Neuronal stem cell (in vitro differentiated cells): Measurements from ENCODE around the gene HLA-DQB2.
A peak's percentile ranks its signal among the peaks of the same experiment; 100 is the strongest.

Experiments
- DNase-seq: peaks from one replicate; pipeline ENCODE4 v3.0.0-alpha.2; 2013; ENCODE audit warnings: low spot score
- H2AFZ ChIP-seq: one replicate; pipeline ENCODE4 v1.6.1; 2013; ENCODE audit warnings: mild to moderate bottlenecking, low read length, inconsistent platforms
- H2AK5ac ChIP-seq: 2 replicates; pipeline ENCODE4 v1.6.1; 2013; ENCODE audit warnings: low read depth, mild to moderate bottlenecking, inconsistent platforms, low read length, moderate library complexity, mixed read lengths
- H2BK120ac ChIP-seq: 2 replicates; pipeline ENCODE4 v1.6.1; 2013; ENCODE audit warnings: low read depth, mild to moderate bottlenecking, inconsistent platforms, low read length, moderate library complexity, mixed read lengths
- H2BK12ac ChIP-seq: one replicate; pipeline ENCODE4 v1.6.1; 2013; ENCODE audit warnings: low read length, inconsistent platforms
- H2BK15ac ChIP-seq: 2 replicates; pipeline ENCODE4 v1.6.1; 2013; ENCODE audit warnings: mild to moderate bottlenecking, low read length, inconsistent platforms, mixed read lengths
- H2BK5ac ChIP-seq: one replicate; pipeline ENCODE4 v1.6.1; 2013; ENCODE audit warnings: inconsistent platforms, mild to moderate bottlenecking, low read length, moderate library complexity
- H3K14ac ChIP-seq: one replicate; pipeline ENCODE4 v1.6.1; 2013; ENCODE audit warnings: low read length, inconsistent platforms
- H3K18ac ChIP-seq: 2 replicates; pipeline ENCODE4 v1.6.1; 2013; ENCODE audit warnings: low read length, inconsistent platforms
- H3K23ac ChIP-seq: 2 replicates; pipeline ENCODE4 v1.6.1; 2013; ENCODE audit warnings: low read depth, mild to moderate bottlenecking, mixed read lengths, low read length, inconsistent platforms; ENCODE audit not compliant: poor library complexity
- H3K27ac ChIP-seq: replicated peaks from 3 replicates; pipeline ENCODE4 v1.5.1; 2013; ENCODE audit warnings: low read length, inconsistent platforms
- H3K27me3 ChIP-seq, 3 experiments: 2 replicates each; pipeline ENCODE4 v1.6.1; 2013; ENCODE audit warnings: low read length in 3 of 3, mild to moderate bottlenecking in 2 of 3, inconsistent platforms in 1 of 3, low read depth in 1 of 3, mixed read lengths in 1 of 3, moderate library complexity in 1 of 3; ENCODE audit not compliant: control insufficient read depth in 3 of 3, insufficient read depth in 3 of 3
- H3K36me3 ChIP-seq, 2 donors: replicated peaks in 1 of 2; 2 replicates each; pipeline ENCODE4 v1.6.1; 2013; ENCODE audit warnings: low read length in 2 of 2; ENCODE audit not compliant: control insufficient read depth in 2 of 2, insufficient read depth in 2 of 2
- H3K4ac ChIP-seq: 2 replicates; pipeline ENCODE4 v1.6.1; 2013; ENCODE audit warnings: inconsistent platforms, mild to moderate bottlenecking, low read length, moderate library complexity
- H3K4me1 ChIP-seq, 2 donors: 1 replicate in 1 of 2; 2 replicates in 1 of 2; pipeline ENCODE4 v1.6.1; 2013; ENCODE audit warnings: low read length in 2 of 2, low read depth in 1 of 2; ENCODE audit not compliant: control insufficient read depth in 2 of 2, insufficient read depth in 1 of 2
- H3K4me2 ChIP-seq: one replicate; pipeline ENCODE4 v1.6.1; 2013; ENCODE audit warnings: mild to moderate bottlenecking, low read length, inconsistent platforms; ENCODE audit not compliant: insufficient read depth, poor library complexity, severe bottlenecking
- H3K4me3 ChIP-seq, 2 donors: 2 replicates each; pipeline ENCODE4 v1.5.1; 2013; ENCODE audit warnings: low read length in 2 of 2, mild to moderate bottlenecking in 2 of 2, inconsistent platforms in 1 of 2, moderate library complexity in 1 of 2
- H3K79me1 ChIP-seq: one replicate; pipeline ENCODE4 v1.6.1; 2013; ENCODE audit warnings: low read depth, mild to moderate bottlenecking, inconsistent platforms, low read length, moderate library complexity
- H3K9ac ChIP-seq: one replicate; pipeline ENCODE4 v1.6.1; 2013; ENCODE audit warnings: mild to moderate bottlenecking, low read depth, low read length, inconsistent platforms; ENCODE audit not compliant: poor library complexity
- H3K9me3 ChIP-seq, 2 donors: replicated peaks in 1 of 2; 2 replicates each; pipeline versions ENCODE3 to v1.6.1; 2013; ENCODE audit warnings: low read length in 2 of 2, mild to moderate bottlenecking in 2 of 2, inconsistent platforms in 1 of 2, low read depth in 1 of 2, mixed read lengths in 1 of 2, moderate library complexity in 1 of 2; ENCODE audit not compliant: control insufficient read depth in 2 of 2, insufficient read depth in 1 of 2
- H4K8ac ChIP-seq: one replicate; pipeline ENCODE4 v1.6.1; 2013; ENCODE audit warnings: low read depth, mild to moderate bottlenecking, inconsistent platforms, low read length, moderate library complexity
- H4K91ac ChIP-seq: one replicate; pipeline ENCODE4 v1.6.1; 2013; ENCODE audit warnings: low read length, low read depth, mild to moderate bottlenecking, inconsistent platforms; ENCODE audit not compliant: poor library complexity
- WGBS, 2 donors: extraction: QIAGEN DNeasy Blood & Tissue Kit; methylation state at CpG; one replicate each; pipeline ENCODE4 v1.1.7; 2013; ENCODE audit warnings: missing lambda C conversion rate in 2 of 2, mixed read lengths in 1 of 2; ENCODE audit not compliant: insufficient read length in 2 of 2, insufficient replicate concordance in 1 of 2; ENCODE audit errors: extremely low coverage in 2 of 2; 5-methylcytosine and 5-hydroxymethylcytosine counted together

Gene HLA-DQB2

DNA sequence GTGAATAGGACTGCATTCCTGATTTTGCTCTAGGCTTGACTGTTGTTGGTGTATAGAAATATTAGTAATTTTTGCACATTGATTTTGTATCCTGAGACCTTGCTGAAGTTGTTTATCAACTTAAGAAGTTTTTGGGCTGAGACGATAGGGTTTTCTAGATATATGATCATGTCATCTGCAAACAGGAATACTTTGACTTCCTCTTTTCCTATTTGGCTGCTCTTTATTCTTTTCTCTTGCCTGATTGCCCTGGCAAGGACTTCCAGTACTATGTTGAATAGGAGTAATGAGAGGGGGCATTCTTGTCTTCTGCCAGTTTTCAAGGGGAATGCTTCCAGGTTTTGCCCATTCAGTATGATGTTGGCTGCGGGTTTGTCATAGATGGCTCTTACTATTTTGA is 40.1 kb upstream of the HLA-DQB2 start:
- no peak for DNase-seq
- no peak overlapping the region for H3K18ac ChIP-seq
- no peaks in the 10 kb centered on the region for H3K36me3 ChIP-seq
- H4K91ac ChIP-seq, result no peak overlapping the region
- no peak overlapping the region for H3K4me2 ChIP-seq
- no peak overlapping the region for H3K4ac ChIP-seq
- H3K9ac ChIP-seq, result no peak overlapping the region
- H2BK120ac ChIP-seq, result no peak overlapping the region
- no peak overlapping the region for H2BK12ac ChIP-seq
- H2AFZ ChIP-seq, result no peak overlapping the region
- peaks cover 0 to 10% (median 0%) of the 10 kb centered on the region in 3 experiments for H3K27me3 ChIP-seq
- peaks cover 0 to 4% of the 10 kb centered on the region in 2 donors for H3K9me3 ChIP-seq
- H3K4me3 ChIP-seq, result no peak overlapping the region
- no peaks in the 10 kb centered on the region for H3K79me1 ChIP-seq
- no peak overlapping the region for H4K8ac ChIP-seq
- H3K4me1 ChIP-seq, result no peaks in the 10 kb centered on the region
- no CpG with 5 or more reads among the region's 2 CpGs for WGBS, 2 donors
- no peak overlapping the region for H2BK5ac ChIP-seq
- H3K14ac ChIP-seq, result no peak overlapping the region
- no peak overlapping the region for H3K27ac ChIP-seq
- no peak overlapping the region for H2BK15ac ChIP-seq
- H3K23ac ChIP-seq, result no peak overlapping the region
- H2AK5ac ChIP-seq, result no peak overlapping the region

DNA sequence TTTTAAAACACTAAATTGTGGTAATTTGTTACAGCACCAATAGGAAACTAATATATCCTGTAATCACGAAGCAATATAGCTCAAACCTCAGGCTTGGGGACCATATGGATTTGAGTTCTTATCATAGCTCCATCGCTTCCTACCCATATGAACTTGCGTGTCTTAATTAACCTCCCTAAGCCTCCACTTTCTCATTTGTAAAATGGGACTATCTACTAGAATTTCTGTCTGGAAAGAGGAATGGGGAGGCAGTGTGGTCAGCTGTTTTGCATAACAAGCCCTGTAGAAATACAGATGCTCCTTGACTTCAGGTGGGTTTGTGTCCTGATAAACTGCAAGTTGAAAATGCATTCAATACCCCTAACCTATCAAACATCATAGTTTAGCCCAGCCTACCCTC is 36.4 kb upstream of the HLA-DQB2 start:
- Histone ChIP-seq H3K4me2 (no peak overlapping the region), H2AK5ac (no peak overlapping the region), H4K8ac (no peak overlapping the region), H4K91ac (no peak overlapping the region), H3K79me1 (no peaks in the 10 kb centered on the region), H2BK12ac (no peak overlapping the region), H3K23ac (no peak overlapping the region), H2BK120ac (no peak overlapping the region), H2BK15ac (no peak overlapping the region), H2AFZ (no peak overlapping the region), H3K4ac (no peak overlapping the region), H3K14ac (no peak overlapping the region), H3K27ac (no peak overlapping the region), H3K9me3 (peaks cover 0 to 4% of the 10 kb centered on the region in 2 donors), H3K4me1 (peaks cover 0 to 1% of the 10 kb centered on the region in 2 donors), H2BK5ac (no peak overlapping the region), H3K4me3 (no peak overlapping the region), H3K18ac (no peak overlapping the region), H3K9ac (no peak overlapping the region), H3K36me3 (no peaks in the 10 kb centered on the region), H3K27me3 (peaks cover 0 to 16% (median 2%) of the 10 kb centered on the region in 3 experiments)
- DNase-seq, result no peak
- no CpG with 5 or more reads among the region's 3 CpGs for WGBS, 2 donors

DNA sequence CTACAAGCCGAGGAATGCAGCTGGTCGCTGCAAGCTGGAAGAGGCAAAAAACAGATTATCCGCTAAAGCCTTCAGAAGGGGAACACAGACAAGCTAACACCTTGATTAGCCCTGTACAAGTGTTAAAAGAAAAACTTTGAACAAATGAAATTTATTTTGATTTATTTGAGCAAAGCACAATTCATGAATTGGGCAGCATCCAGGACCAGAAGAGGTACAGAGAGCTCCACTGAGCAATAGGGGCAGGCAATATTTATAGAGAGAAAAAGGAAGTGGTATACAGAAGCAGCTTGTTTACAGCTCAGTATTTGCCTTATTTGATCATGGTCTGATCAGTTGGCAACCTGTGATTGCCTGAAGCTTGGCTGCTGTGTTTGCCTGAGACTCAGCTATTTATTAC is 35.8 kb upstream of the HLA-DQB2 start:
- no peaks in the 10 kb centered on the region for H3K79me1 ChIP-seq
- no peak overlapping the region for H3K14ac ChIP-seq
- no peak overlapping the region for H3K9ac ChIP-seq
- no peak overlapping the region for H3K4me2 ChIP-seq
- H3K4ac ChIP-seq, result no peak overlapping the region
- no peak overlapping the region for H3K4me3 ChIP-seq
- no peak overlapping the region for H3K23ac ChIP-seq
- WGBS, 2 donors, result no CpG with 5 or more reads among the region's 3 CpGs
- no peak overlapping the region for H2AK5ac ChIP-seq
- no peak overlapping the region for H4K91ac ChIP-seq
- H2BK120ac ChIP-seq, result no peak overlapping the region
- H2AFZ ChIP-seq, result no peak overlapping the region
- no peaks in the 10 kb centered on the region for H3K36me3 ChIP-seq
- no peak overlapping the region for H2BK12ac ChIP-seq
- no peak for DNase-seq
- no peak overlapping the region for H3K18ac ChIP-seq
- no peak overlapping the region for H2BK15ac ChIP-seq
- peaks cover 0 to 4% of the 10 kb centered on the region in 2 donors for H3K9me3 ChIP-seq
- no peak overlapping the region for H4K8ac ChIP-seq
- H3K27me3 ChIP-seq, result peaks cover 0 to 22% (median 2%) of the 10 kb centered on the region in 3 experiments
- no peak overlapping the region for H3K27ac ChIP-seq
- no peak overlapping the region for H2BK5ac ChIP-seq
- peaks cover 0 to 1% of the 10 kb centered on the region in 2 donors for H3K4me1 ChIP-seq

DNA sequence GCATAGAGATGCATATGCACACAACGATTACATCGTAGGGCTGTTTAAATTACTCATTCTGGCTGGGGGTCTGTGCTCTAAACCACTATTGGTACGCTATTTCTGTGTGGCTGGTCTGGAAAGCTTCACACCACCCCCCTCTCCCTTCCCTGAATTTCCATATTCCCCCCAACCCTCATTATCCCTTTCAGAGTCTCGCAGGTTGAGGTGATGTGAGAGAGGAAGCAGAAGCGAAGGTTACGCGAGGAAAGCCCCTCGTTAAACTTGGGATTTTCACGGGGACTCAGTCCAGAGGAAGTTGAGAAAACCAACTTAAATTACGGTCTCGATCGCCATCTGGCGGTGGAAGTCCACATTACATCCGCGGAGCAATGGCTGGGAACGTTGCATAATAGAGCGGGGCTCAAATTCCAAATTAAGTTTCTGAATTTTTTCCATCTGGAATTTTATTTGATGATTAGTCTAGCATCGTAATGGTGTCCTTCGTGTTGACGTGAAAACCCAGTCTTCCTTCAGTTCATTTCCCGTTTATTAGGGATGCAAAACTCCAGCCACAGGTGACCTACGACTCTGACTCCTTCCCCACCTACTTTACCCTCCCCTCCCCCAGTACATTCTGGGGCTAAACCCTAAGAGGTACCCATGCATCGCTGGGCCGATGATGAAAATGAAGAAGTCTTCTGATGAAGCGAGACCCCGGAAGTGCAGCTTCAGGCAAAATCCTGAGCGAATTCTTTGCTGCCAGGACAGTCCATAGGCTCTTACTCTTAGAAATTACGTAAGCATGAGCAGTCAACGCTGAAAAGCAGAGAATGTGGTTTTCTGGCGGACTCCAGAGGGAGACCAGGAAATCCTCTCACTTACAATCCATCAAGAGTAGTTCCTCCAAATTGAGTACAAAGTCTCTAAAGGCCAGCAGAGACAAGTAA is 33.8 kb upstream of the HLA-DQB2 start:
- Histone ChIP-seq H4K8ac (peak overlapping the region; percentile 78), H3K27me3 (peaks cover 0 to 26% (median 2%) of the 10 kb centered on the region in 3 experiments), H2BK12ac (no peak overlapping the region), H2BK120ac (no peak overlapping the region), H3K9me3 (peaks cover 0 to 4% of the 10 kb centered on the region in 2 donors), H3K36me3 (no peaks in the 10 kb centered on the region), H4K91ac (no peak overlapping the region), H3K4me1 (peaks cover 0 to 1% of the 10 kb centered on the region in 2 donors), H2AFZ (peak overlapping the region; percentile 67), H3K23ac (peak overlapping the region; percentile 76), H3K14ac (no peak overlapping the region), H3K18ac (no peak overlapping the region), H2AK5ac (no peak overlapping the region), H3K4ac (no peak overlapping the region), H2BK5ac (no peak overlapping the region), H3K9ac (no peak overlapping the region), H2BK15ac (no peak overlapping the region), H3K4me2 (peak overlapping the region; percentile 22), H3K79me1 (no peaks in the 10 kb centered on the region), H3K4me3 (no peak overlapping the region), H3K27ac (no peak overlapping the region)
- WGBS, 2 donors, result no CpG with 5 or more reads among the region's 30 CpGs
- peak; percentile 72 for DNase-seq
